Smooth muscle cell (in vitro differentiated cells): ENCODE results near the gene NUB1. TPM values are rescaled to one million over a fixed set of nuclear protein-coding genes. Genes with fewer than 3 reads are reported as not detected.

Source experiments
- DNase-seq: peaks from one replicate; lab custom pipeline; 2025; ENCODE audit not compliant: unreplicated experiment; lab: John Stamatoyannopoulos, UW
- H2AFZ ChIP-seq: fragments of 200-600 bp; sonication (generic); 2 replicates; pipeline ENCODE4 v1.6.0; 2016; ENCODE audit warnings: antibody characterized with exemption, low read depth, mild to moderate bottlenecking
- H3F3A ChIP-seq: fragments of 200-600 bp; sonication (generic); 2 replicates; pipeline ENCODE4 v1.6.0; 2017; ENCODE audit warnings: antibody characterized with exemption, low read depth
- H3K27ac ChIP-seq: fragments of 200-600 bp; sonication (generic); 2 replicates; pipeline ENCODE4 v1.5.1; 2016; ENCODE audit warnings: low read depth, mild to moderate bottlenecking
- H3K27me3 ChIP-seq: fragments of 200-600 bp; sonication (generic); 2 replicates; pipeline ENCODE4 v1.6.1; 2016; ENCODE audit warnings: low read depth, mild to moderate bottlenecking
- H3K36me3 ChIP-seq: fragments of 200-600 bp; sonication (generic); 2 replicates; pipeline ENCODE4 v1.5.1; 2016; ENCODE audit warnings: low read depth
- H3K4me1 ChIP-seq: fragments of 200-600 bp; sonication (generic); 2 replicates; pipeline ENCODE4 v1.5.1; 2016; ENCODE audit warnings: low read depth
- H3K4me2 ChIP-seq: fragments of 200-600 bp; sonication (generic); 2 replicates; pipeline ENCODE4 v1.6.0; 2016; ENCODE audit warnings: mild to moderate bottlenecking
- H3K4me3 ChIP-seq: fragments of 200-600 bp; sonication (generic); 2 replicates; pipeline ENCODE4 v1.5.1; 2016; ENCODE audit warnings: mild to moderate bottlenecking
- H3K79me2 ChIP-seq: fragments of 200-600 bp; sonication (generic); 2 replicates; pipeline ENCODE4 v1.6.0; 2016; ENCODE audit warnings: low read depth, mild to moderate bottlenecking
- H3K9ac ChIP-seq: fragments of 200-600 bp; sonication (generic); 2 replicates; pipeline ENCODE4 v1.6.0; 2016; ENCODE audit warnings: low read depth
- H3K9me3 ChIP-seq: fragments of 200-600 bp; sonication (generic); replicated peaks from 2 replicates; pipeline ENCODE4 v1.5.1; 2016; ENCODE audit warnings: low read depth
- H4K20me1 ChIP-seq: fragments of 200-600 bp; sonication (generic); 2 replicates; pipeline ENCODE4 v1.6.0; 2016; ENCODE audit warnings: low read depth
- WGBS: methylation state at CpG from one replicate; pipeline ENCODE4 v1.1.7; 2016; ENCODE audit warnings: low lambda C conversion rate; 5-methylcytosine and 5-hydroxymethylcytosine counted together
- polyA plus RNA-seq: library from polyadenylated mRNA; unstranded; fragments of >200 nt; fragmentation: Nextera tagmentation; extraction: Ambion mirVana; gene quantifications from 2 replicates; pipeline ENCODE4 v1.2.1, GENCODE V29; 2016
- total RNA-seq: library from RNA; depleted of rRNA; stranded (reverse); fragments of >200 nt; gene quantifications from 2 replicates; pipeline ENCODE4 v1.2.3, GENCODE V29; 2014
- TF ChIP-seq, protein P1 (sequence below): fragments of 200-600 bp; sonication (generic); IDR thresholded peaks from 2 replicates; pipeline ENCODE4 v1.5.1; 2017; ENCODE audit warnings: borderline replicate concordance, mild to moderate bottlenecking, antibody characterized with exemption; ENCODE audit not compliant: insufficient read depth, poor library complexity, severe bottlenecking

NUB1 gene
- total and polyA plus RNA-seq, 2 experiments from 2014 or later, result 28.5 to 36.9 TPM

DNA sequence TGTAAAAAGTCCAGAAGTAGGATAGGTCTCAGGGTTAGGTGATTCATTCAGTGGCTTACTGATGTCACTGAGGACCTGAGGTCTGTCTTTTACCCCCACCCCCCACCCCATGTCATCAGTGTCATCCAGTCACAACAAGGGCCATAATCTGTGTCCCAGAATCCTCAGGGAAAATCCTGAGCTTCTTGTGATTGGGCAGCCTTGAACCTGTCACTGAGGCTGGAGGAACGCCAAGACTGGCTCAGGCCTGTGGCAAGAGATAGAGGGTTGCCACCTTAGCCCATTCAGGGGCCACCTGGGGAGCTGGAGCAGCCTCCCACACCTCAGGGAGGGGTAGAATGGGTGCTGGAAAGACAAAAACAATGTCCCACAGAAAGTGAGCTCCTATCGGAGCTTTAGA, 29.7 kb downstream of the NUB1 start:
- peaks cover 12% of the 10 kb centered on the region for H3F3A ChIP-seq
- H3K27me3 ChIP-seq, result no peaks in the 10 kb centered on the region
- no peak overlapping the region for H3K27ac ChIP-seq
- no peaks in the 10 kb centered on the region for H3K4me1 ChIP-seq
- WGBS, result 96% methylated on average over 2 of the region's 2 CpGs
- H3K4me2 ChIP-seq, result no peak overlapping the region
- no peaks in the 10 kb centered on the region for H3K79me2 ChIP-seq
- H3K4me3 ChIP-seq, result no peak overlapping the region
- peaks cover 5% of the 10 kb centered on the region for H3K36me3 ChIP-seq
- H3K9ac ChIP-seq, result no peak overlapping the region
- H2AFZ ChIP-seq, result no peak overlapping the region
- TF ChIP-seq, protein P1, sequence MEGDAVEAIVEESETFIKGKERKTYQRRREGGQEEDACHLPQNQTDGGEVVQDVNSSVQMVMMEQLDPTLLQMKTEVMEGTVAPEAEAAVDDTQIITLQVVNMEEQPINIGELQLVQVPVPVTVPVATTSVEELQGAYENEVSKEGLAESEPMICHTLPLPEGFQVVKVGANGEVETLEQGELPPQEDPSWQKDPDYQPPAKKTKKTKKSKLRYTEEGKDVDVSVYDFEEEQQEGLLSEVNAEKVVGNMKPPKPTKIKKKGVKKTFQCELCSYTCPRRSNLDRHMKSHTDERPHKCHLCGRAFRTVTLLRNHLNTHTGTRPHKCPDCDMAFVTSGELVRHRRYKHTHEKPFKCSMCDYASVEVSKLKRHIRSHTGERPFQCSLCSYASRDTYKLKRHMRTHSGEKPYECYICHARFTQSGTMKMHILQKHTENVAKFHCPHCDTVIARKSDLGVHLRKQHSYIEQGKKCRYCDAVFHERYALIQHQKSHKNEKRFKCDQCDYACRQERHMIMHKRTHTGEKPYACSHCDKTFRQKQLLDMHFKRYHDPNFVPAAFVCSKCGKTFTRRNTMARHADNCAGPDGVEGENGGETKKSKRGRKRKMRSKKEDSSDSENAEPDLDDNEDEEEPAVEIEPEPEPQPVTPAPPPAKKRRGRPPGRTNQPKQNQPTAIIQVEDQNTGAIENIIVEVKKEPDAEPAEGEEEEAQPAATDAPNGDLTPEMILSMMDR, result no peak
- no peaks in the 10 kb centered on the region for H3K9me3 ChIP-seq
- peaks cover 8% of the 10 kb centered on the region for H4K20me1 ChIP-seq
- no peak for DNase-seq

DNA sequence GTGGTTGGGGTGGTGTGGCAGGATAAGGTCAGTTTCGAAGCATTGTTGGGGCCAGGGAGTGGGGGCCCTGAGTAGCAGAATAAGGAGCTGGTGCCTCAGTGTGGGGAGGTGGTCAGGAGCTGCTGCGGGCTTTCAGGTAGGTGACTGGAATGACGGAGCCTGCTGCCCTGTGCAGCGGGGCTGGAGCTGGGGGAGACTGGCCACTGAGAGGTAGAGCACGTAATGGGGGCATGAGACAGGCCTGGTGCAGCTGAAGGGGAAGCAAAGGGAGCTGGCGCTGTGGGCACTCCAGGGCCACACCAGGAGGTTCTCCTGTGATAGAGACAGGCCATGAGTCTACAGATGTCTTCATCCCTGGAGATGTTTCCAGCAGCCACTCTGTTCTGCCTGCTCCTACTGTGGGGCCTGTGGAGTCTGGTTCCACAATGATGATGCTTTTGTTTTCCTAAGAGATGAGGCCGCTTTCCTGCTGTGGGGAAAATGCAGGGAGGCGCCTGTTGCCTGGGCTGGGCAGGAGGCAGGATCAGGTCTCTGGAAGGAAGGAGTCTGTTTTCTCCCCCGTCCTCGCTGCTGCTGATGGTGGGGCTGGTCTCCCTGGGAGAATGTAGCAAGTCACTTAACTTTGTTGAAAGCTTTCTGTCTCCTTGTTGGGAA, 31.1 kb downstream of the NUB1 start:
- Histone ChIP-seq H4K20me1 (peaks cover 8% of the 10 kb centered on the region), H3K27ac (no peak overlapping the region), H3K9ac (no peak overlapping the region), H3K4me2 (no peak overlapping the region), H3K36me3 (peaks cover 5% of the 10 kb centered on the region), H2AFZ (no peak overlapping the region), H3K79me2 (no peaks in the 10 kb centered on the region), H3K4me3 (no peak overlapping the region), H3K9me3 (no peaks in the 10 kb centered on the region), H3K27me3 (no peaks in the 10 kb centered on the region), H3F3A (peaks cover 1% of the 10 kb centered on the region), H3K4me1 (no peaks in the 10 kb centered on the region)
- WGBS, result 95% methylated on average over 10 of the region's 10 CpGs
- no peak for DNase-seq
- TF ChIP-seq, protein P1, result no peak

DNA sequence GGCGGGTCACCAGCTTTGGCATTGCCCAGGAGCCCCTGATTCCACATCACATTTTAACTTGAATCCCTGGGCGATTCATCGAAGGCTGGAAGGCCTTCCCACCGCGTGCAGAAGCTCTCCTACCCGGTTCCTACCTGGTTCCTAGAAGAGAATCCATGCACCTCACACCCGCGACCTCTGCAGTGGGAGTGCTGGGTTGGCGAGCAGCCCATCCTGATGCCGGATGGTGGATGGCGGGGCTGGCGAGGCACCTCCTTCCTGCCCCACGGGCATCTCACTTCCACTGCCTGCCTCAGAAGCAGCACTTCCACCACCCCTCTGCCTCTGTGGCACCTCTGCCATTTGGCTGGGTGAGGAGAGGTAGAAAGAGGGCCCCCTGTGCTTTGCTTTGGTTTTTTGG, 32.0 kb downstream of the NUB1 start:
- H3K36me3 ChIP-seq, result peaks cover 5% of the 10 kb centered on the region
- H3K79me2 ChIP-seq, result no peaks in the 10 kb centered on the region
- H2AFZ ChIP-seq, result no peak overlapping the region
- WGBS, result 95% methylated on average over 13 of the region's 13 CpGs
- H3K4me3 ChIP-seq, result no peak overlapping the region
- no peak for DNase-seq
- no peak overlapping the region for H3K4me2 ChIP-seq
- H3F3A ChIP-seq, result no peaks in the 10 kb centered on the region
- peaks cover 8% of the 10 kb centered on the region for H4K20me1 ChIP-seq
- no peak overlapping the region for H3K27ac ChIP-seq
- TF ChIP-seq, protein P1, result no peak
- H3K9me3 ChIP-seq, result no peaks in the 10 kb centered on the region
- H3K9ac ChIP-seq, result no peak overlapping the region
- H3K27me3 ChIP-seq, result no peaks in the 10 kb centered on the region
- H3K4me1 ChIP-seq, result no peaks in the 10 kb centered on the region

DNA sequence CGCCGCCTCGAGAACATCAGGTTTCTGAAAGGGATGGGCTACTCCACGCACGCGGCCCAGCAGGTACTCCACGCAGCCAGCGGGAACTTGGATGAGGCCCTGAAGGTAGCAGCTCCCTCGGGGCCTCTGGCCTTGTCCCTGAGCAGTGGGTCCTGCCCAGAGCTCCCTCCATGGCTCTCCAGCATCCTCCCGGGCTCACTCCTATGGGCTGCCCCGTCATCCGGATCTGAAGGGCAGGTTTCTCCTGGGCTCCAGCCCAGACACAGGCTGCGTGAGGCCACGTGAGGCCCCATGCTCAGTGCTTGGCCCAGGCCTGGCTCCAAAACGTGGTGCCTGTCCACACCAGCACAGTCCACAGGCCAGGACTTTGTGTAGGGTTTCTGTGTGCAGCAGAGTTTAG, 32.5 kb downstream of the NUB1 start:
- no peaks in the 10 kb centered on the region for H3K79me2 ChIP-seq
- WGBS, result 95% methylated on average over 15 of the region's 15 CpGs
- H3K9ac ChIP-seq, result no peak overlapping the region
- H3K27me3 ChIP-seq, result no peaks in the 10 kb centered on the region
- no peaks in the 10 kb centered on the region for H3K4me1 ChIP-seq
- H4K20me1 ChIP-seq, result peaks cover 8% of the 10 kb centered on the region
- H3K4me2 ChIP-seq, result no peak overlapping the region
- H3K4me3 ChIP-seq, result no peak overlapping the region
- TF ChIP-seq, protein P1, result no peak
- H2AFZ ChIP-seq, result no peak overlapping the region
- H3K27ac ChIP-seq, result no peak overlapping the region
- H3F3A ChIP-seq, result no peaks in the 10 kb centered on the region
- no peaks in the 10 kb centered on the region for H3K9me3 ChIP-seq
- peaks cover 5% of the 10 kb centered on the region for H3K36me3 ChIP-seq
- DNase-seq, result no peak
